GM23338 (cell line): ENCODE results near the gene HLCS. TPM values are rescaled to one million over a fixed set of nuclear protein-coding genes. Genes with fewer than 3 reads are reported as not detected.

Experiments used
- ATAC-seq: fragments of 200-7000 bp; cut with Tn5 transposase; 3 replicates; pipeline ENCODE4 v1.9.1; 2020
- DNase-seq: peaks from one replicate; pipeline ENCODE4 v3.0.0-alpha.2; 2015; ENCODE audit warnings: low spot score
- H2AFZ ChIP-seq: fragments of 200-600 bp; sonication (generic); 2 replicates; pipeline ENCODE4 v1.8.0; 2016; ENCODE audit warnings: antibody characterized with exemption, mild to moderate bottlenecking, moderate library complexity
- H3F3A ChIP-seq: fragments of 200-600 bp; sonication (generic); replicated peaks from 2 replicates; pipeline ENCODE4 v1.8.0; 2017; ENCODE audit warnings: antibody characterized with exemption, mixed run types, low read depth
- H3K27ac ChIP-seq: fragments of 200-600 bp; sonication (generic); 2 replicates; pipeline ENCODE4 v1.6.1; 2016; ENCODE audit warnings: low read depth
- H3K27me3 ChIP-seq: fragments of 200-600 bp; sonication (generic); 2 replicates; pipeline ENCODE4 v1.8.0; 2016; ENCODE audit warnings: mild to moderate bottlenecking, mixed run types, moderate library complexity; ENCODE audit not compliant: insufficient read depth
- H3K36me3 ChIP-seq: fragments of 200-600 bp; sonication (generic); 2 replicates; pipeline ENCODE4 v1.8.0; 2016; ENCODE audit warnings: mild to moderate bottlenecking; ENCODE audit not compliant: insufficient read depth
- H3K4me1 ChIP-seq: fragments of 200-600 bp; sonication (generic); 2 replicates; pipeline ENCODE4 v1.8.0; 2016; ENCODE audit warnings: mild to moderate bottlenecking, moderate library complexity; ENCODE audit not compliant: insufficient read depth
- H3K4me2 ChIP-seq: fragments of 200-600 bp; sonication (generic); 2 replicates; pipeline ENCODE4 v1.7.1; 2017; ENCODE audit warnings: mixed run types
- H3K4me3 ChIP-seq: fragments of 200-600 bp; sonication (generic); 2 replicates; pipeline ENCODE4 v1.6.1; 2016; ENCODE audit warnings: mixed run types
- H3K79me2 ChIP-seq: fragments of 200-600 bp; sonication (generic); replicated peaks from 2 replicates; pipeline ENCODE4 v1.8.0; 2017; ENCODE audit warnings: mild to moderate bottlenecking; ENCODE audit not compliant: insufficient read depth
- H3K9me2 ChIP-seq: fragments of 200-600 bp; sonication (generic); 2 replicates; pipeline ENCODE4 v1.8.0; 2017; ENCODE audit not compliant: insufficient read depth
- H4K20me1 ChIP-seq: fragments of 200-600 bp; sonication (generic); replicated peaks from 2 replicates; pipeline ENCODE4 v1.8.0; 2017; ENCODE audit warnings: mild to moderate bottlenecking; ENCODE audit not compliant: insufficient read depth
- H3K27ac Mint-ChIP-seq: 2 replicates; pipeline ENCODE4 v1.8.0; 2020; ENCODE audit warnings: inconsistent platforms, mild to moderate bottlenecking, moderate library complexity, mixed read lengths
- H3K27me3 Mint-ChIP-seq: 3 replicates; pipeline ENCODE4 v1.8.0; 2022; ENCODE audit warnings: low read depth, mild to moderate bottlenecking, moderate library complexity, mixed read lengths, inconsistent platforms; ENCODE audit not compliant: insufficient read depth, poor library complexity
- H3K36me3 Mint-ChIP-seq: 3 replicates; pipeline ENCODE4 v1.8.0; 2021; ENCODE audit warnings: low read depth, mild to moderate bottlenecking, inconsistent platforms, moderate library complexity, mixed read lengths
- H3K4me1 Mint-ChIP-seq: 3 replicates; pipeline ENCODE4 v1.8.0; 2020; ENCODE audit warnings: mild to moderate bottlenecking, inconsistent platforms, mixed read lengths
- H3K4me3 Mint-ChIP-seq: 3 replicates; pipeline ENCODE4 v1.8.0; 2021; ENCODE audit warnings: moderate library complexity, mild to moderate bottlenecking, inconsistent platforms, mixed read lengths
- H3K9me3 Mint-ChIP-seq: 3 replicates; pipeline ENCODE4 v1.8.0; 2020; ENCODE audit warnings: moderate library complexity, mild to moderate bottlenecking, inconsistent platforms, mixed read lengths
- CREB1 ChIP-seq: fragments of 250-450 bp; sonication (Bioruptor Pico); IDR thresholded peaks from 2 replicates; pipeline ENCODE4 v1.5.0; 2020; ENCODE audit warnings: low read depth, mild to moderate bottlenecking, moderate library complexity
- NANOG ChIP-seq: IDR thresholded peaks from 2 replicates; pipeline ENCODE4 v1.6.1; 2016; ENCODE audit warnings: antibody characterized with exemption, borderline replicate concordance
- STAT1 ChIP-seq: IDR thresholded peaks from one replicate; pipeline ENCODE4 v1.6.1; 2016; ENCODE audit warnings: antibody characterized with exemption; ENCODE audit not compliant: unreplicated experiment
- ZNF331 ChIP-seq: fragments of 250-450 bp; sonication (Bioruptor Pico); IDR thresholded peaks from 2 replicates; pipeline ENCODE4 v1.5.0; 2020; ENCODE audit warnings: low read depth, mild to moderate bottlenecking, moderate library complexity
- polyA plus RNA-seq: library from polyadenylated mRNA; unstranded; fragments of >200 nt; fragmentation: Nextera tagmentation; extraction: Ambion mirVana; gene quantifications from 2 replicates; pipeline ENCODE4 v1.2.1, GENCODE V29; 2016
- total RNA-seq: library from RNA; depleted of rRNA; stranded (reverse); fragments of >200 nt; shearing (Covaris generic); gene quantifications from 2 replicates; pipeline ENCODE4 v1.2.3, GENCODE V29; 2014
- TF ChIP-seq, protein P1 (sequence below): IDR thresholded peaks from one replicate; pipeline ENCODE4 v1.6.1; 2018; ENCODE audit warnings: antibody characterized with exemption; ENCODE audit not compliant: unreplicated experiment
- TF ChIP-seq, protein P2 (sequence below), 2 experiments: fragments of 200-600 bp in 1 of 2; sonication (generic) in 1 of 2; conservative IDR thresholded peaks; 2 replicates each; pipeline versions ENCODE4 v1.5.1 to v1.6.1; 2016 to 2017; ENCODE audit warnings: antibody characterized with exemption in 2 of 2, low read depth in 2 of 2, mild to moderate bottlenecking in 2 of 2, moderate library complexity in 1 of 2
- TF ChIP-seq, protein P3 (sequence below): fragments of 250-450 bp; sonication (Bioruptor Pico); IDR thresholded peaks from 2 replicates; pipeline ENCODE4 v1.5.0; 2020; ENCODE audit warnings: mild to moderate bottlenecking, moderate library complexity

HLCS gene
- total and polyA plus RNA-seq, 2 experiments from 2014 or later, result 6.1 to 14.7 TPM

DNA sequence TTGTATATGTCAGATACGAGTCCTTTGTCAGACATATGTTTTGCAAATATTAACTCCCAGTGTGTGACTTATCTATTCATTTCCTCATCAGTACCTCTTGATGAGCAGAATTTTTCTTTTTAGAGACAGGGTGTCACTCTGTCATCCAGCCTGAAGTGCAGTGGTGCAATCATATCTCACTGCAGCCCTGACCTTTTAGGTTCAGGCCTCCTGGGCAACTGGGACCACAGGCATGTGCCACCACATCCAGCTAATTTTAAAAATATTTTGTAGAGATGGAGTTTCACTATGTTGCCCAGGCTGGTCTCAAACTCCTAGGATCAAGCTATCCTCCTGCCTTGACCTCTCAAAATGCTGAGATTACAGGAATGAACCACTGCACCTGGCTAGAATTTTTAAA is 93.0 kb downstream of the HLCS start:
- Histone ChIP-seq H2AFZ (no peak overlapping the region), H3K36me3 (no peaks in the 10 kb centered on the region), H3K4me1 (no peaks in the 10 kb centered on the region), H3F3A (no peaks in the 10 kb centered on the region), H3K9me2 (no peaks in the 10 kb centered on the region), H3K79me2 (no peaks in the 10 kb centered on the region), H3K27ac (no peak overlapping the region), H3K4me2 (no peak overlapping the region), H4K20me1 (no peaks in the 10 kb centered on the region), H3K27me3 (no peaks in the 10 kb centered on the region), H3K4me3 (no peak overlapping the region)
- Mint-ChIP-seq H3K4me3 (no peak overlapping the region), H3K27me3 (peaks cover 3% of the 10 kb centered on the region), H3K36me3 (peaks cover 6% of the 10 kb centered on the region; the same call in 1 of the 3 replicates), H3K9me3 (peaks cover 12% of the 10 kb centered on the region), H3K4me1 (peaks cover 9% of the 10 kb centered on the region; the same call in 2 of the 3 replicates), H3K27ac (no peak overlapping the region)
- ATAC-seq (no peak), DNase-seq (no peak)
- TF ChIP-seq, protein P1, sequence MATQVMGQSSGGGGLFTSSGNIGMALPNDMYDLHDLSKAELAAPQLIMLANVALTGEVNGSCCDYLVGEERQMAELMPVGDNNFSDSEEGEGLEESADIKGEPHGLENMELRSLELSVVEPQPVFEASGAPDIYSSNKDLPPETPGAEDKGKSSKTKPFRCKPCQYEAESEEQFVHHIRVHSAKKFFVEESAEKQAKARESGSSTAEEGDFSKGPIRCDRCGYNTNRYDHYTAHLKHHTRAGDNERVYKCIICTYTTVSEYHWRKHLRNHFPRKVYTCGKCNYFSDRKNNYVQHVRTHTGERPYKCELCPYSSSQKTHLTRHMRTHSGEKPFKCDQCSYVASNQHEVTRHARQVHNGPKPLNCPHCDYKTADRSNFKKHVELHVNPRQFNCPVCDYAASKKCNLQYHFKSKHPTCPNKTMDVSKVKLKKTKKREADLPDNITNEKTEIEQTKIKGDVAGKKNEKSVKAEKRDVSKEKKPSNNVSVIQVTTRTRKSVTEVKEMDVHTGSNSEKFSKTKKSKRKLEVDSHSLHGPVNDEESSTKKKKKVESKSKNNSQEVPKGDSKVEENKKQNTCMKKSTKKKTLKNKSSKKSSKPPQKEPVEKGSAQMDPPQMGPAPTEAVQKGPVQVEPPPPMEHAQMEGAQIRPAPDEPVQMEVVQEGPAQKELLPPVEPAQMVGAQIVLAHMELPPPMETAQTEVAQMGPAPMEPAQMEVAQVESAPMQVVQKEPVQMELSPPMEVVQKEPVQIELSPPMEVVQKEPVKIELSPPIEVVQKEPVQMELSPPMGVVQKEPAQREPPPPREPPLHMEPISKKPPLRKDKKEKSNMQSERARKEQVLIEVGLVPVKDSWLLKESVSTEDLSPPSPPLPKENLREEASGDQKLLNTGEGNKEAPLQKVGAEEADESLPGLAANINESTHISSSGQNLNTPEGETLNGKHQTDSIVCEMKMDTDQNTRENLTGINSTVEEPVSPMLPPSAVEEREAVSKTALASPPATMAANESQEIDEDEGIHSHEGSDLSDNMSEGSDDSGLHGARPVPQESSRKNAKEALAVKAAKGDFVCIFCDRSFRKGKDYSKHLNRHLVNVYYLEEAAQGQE, result no peak
- TF ChIP-seq NANOG (no peak), CREB1 (CRISPR knock-in tag) (no peak), ZNF331 (no peak), STAT1 (no peak)
- TF ChIP-seq, protein P2, sequence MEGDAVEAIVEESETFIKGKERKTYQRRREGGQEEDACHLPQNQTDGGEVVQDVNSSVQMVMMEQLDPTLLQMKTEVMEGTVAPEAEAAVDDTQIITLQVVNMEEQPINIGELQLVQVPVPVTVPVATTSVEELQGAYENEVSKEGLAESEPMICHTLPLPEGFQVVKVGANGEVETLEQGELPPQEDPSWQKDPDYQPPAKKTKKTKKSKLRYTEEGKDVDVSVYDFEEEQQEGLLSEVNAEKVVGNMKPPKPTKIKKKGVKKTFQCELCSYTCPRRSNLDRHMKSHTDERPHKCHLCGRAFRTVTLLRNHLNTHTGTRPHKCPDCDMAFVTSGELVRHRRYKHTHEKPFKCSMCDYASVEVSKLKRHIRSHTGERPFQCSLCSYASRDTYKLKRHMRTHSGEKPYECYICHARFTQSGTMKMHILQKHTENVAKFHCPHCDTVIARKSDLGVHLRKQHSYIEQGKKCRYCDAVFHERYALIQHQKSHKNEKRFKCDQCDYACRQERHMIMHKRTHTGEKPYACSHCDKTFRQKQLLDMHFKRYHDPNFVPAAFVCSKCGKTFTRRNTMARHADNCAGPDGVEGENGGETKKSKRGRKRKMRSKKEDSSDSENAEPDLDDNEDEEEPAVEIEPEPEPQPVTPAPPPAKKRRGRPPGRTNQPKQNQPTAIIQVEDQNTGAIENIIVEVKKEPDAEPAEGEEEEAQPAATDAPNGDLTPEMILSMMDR (conservative IDR thresholded peaks at IDR 0.05; ENCODE audit: low read depth in 2 of 2), result no peak
- TF ChIP-seq, protein P3, sequence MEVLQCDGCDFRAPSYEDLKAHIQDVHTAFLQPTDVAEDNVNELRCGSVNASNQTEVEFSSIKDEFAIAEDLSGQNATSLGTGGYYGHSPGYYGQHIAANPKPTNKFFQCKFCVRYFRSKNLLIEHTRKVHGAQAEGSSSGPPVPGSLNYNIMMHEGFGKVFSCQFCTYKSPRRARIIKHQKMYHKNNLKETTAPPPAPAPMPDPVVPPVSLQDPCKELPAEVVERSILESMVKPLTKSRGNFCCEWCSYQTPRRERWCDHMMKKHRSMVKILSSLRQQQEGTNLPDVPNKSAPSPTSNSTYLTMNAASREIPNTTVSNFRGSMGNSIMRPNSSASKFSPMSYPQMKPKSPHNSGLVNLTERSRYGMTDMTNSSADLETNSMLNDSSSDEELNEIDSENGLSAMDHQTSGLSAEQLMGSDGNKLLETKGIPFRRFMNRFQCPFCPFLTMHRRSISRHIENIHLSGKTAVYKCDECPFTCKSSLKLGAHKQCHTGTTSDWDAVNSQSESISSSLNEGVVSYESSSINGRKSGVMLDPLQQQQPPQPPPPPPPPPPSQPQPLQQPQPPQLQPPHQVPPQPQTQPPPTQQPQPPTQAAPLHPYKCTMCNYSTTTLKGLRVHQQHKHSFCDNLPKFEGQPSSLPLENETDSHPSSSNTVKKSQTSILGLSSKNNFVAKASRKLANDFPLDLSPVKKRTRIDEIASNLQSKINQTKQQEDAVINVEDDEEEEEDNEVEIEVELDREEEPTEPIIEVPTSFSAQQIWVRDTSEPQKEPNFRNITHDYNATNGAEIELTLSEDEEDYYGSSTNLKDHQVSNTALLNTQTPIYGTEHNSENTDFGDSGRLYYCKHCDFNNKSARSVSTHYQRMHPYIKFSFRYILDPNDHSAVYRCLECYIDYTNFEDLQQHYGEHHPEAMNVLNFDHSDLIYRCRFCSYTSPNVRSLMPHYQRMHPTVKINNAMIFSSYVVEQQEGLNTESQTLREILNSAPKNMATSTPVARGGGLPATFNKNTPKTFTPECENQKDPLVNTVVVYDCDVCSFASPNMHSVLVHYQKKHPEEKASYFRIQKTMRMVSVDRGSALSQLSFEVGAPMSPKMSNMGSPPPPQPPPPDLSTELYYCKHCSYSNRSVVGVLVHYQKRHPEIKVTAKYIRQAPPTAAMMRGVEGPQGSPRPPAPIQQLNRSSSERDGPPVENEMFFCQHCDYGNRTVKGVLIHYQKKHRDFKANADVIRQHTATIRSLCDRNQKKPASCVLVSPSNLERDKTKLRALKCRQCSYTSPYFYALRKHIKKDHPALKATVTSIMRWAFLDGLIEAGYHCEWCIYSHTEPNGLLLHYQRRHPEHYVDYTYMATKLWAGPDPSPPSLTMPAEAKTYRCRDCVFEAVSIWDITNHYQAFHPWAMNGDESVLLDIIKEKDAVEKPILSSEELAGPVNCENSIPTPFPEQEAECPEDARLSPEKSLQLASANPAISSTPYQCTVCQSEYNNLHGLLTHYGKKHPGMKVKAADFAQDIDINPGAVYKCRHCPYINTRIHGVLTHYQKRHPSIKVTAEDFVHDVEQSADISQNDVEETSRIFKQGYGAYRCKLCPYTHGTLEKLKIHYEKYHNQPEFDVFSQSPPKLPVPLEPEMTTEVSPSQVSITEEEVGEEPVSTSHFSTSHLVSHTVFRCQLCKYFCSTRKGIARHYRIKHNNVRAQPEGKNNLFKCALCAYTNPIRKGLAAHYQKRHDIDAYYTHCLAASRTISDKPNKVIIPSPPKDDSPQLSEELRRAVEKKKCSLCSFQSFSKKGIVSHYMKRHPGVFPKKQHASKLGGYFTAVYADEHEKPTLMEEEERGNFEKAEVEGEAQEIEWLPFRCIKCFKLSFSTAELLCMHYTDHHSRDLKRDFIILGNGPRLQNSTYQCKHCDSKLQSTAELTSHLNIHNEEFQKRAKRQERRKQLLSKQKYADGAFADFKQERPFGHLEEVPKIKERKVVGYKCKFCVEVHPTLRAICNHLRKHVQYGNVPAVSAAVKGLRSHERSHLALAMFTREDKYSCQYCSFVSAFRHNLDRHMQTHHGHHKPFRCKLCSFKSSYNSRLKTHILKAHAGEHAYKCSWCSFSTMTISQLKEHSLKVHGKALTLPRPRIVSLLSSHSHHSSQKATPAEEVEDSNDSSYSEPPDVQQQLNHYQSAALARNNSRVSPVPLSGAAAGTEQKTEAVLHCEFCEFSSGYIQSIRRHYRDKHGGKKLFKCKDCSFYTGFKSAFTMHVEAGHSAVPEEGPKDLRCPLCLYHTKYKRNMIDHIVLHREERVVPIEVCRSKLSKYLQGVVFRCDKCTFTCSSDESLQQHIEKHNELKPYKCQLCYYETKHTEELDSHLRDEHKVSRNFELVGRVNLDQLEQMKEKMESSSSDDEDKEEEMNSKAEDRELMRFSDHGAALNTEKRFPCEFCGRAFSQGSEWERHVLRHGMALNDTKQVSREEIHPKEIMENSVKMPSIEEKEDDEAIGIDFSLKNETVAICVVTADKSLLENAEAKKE (CRISPR knock-in tag), result no peak
